ENCODE data around the gene ATP5MC2.
"Not testable (repeated sequence)": the region's sequence is repeated elsewhere in the genome, so short reads cannot be mapped to it uniquely, and the experiment has no call there.

ATP5MC2 gene

DNA sequence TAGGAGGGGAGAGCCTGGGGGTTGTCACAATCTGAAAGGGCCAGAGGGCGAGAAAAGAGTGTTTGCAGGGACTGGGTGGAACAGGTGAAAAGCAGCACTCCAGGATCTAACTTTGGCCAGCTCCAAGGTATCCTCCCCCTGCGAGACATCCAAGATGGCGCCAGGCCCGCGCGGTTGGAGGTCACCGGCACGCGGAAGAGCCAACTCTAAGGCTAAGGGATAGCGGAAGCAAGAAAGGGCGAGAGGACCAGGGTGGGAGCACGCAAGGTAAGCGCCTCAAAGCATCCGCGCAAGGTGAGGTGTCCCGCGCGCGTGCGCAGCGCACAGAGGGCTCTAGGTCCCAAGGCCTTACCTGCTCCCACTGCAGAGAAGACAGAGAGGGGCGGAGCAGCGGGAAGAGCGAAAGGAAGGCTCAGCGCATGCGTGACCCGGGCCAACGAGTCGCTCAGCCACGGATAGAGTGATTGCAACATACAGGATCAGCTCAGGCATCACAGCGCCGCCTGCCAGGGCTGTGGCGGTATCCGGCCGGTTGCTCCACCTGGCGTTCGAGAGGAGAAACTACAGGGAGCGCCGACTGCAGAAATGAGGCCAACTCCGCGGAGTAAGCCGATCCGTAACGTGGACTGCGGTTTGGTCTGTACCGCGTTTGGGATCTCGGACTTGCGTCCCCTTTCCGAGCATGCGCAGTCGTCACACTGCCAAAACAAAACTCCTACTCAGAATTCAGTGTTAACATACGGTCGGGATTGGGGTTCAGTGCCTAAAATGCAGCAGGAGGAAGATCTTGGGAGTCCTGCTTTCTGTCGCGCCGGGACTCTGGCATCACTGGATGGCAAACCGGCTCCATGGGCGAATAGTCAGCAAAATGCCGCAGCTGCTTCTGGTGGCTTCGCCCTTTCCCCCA is at the start of gene ATP5MC2:
ATP5MC2 (minus strand) TSS at position 383 of the 907 bp plus-strand sequence. CDS start 3,469 bp downstream, outside the sequence.
- DNase-seq = peak; percentile 99

GRCh38 chr12:53722450-53723041 is 46.7 kb upstream of the ATP5MC2 start:
- no peak for DNase-seq

DNA sequence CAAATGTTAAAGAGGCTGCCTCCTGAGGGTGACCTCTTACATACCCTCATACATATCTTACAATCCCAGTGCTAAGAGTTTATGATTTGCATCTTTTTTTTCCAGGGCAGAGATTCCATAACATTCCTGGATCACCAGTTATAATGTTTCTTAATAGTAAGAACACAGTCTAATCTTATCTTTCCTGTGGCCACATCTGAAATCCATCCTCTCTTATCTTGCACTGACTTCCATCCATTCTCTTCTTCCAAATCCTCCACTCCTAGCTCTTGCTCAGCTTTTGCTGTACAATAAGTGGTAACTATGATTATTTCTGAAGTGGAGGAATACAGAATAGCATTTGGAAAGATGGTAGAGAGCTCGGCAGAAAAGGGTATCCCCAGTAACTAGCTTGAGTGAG is 45.1 kb upstream of the ATP5MC2 start:
- DNase-seq = no peak

DNA sequence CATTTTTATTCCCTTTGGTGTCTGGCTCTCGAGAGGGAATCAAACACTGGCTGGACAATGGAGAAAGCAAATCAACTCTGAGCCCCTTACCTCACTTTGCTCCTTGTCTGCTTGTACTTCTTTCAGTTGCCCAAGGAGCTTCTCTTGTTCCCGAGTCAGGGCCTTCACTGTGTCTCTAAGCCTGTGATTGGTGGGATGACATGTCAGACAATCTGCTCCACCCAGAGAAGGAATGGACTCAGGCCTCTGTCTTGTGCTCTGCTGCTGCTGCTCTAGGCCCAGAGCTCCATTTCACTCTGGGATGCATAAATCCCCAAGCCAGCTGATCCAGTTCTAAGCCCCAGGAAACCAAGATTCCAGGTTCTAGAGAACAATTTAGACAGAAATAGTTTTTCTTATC is 43.8 kb upstream of the ATP5MC2 start:
- DNase-seq = no peak

- DNase-seq = not testable (repeated sequence)
Measured at GRCh38 chr12:53718567-53718966, 42.7 kb upstream of the ATP5MC2 start.

GRCh38 chr12:53717319-53717718 is 41.4 kb upstream of the ATP5MC2 start:
- DNase-seq = no peak

DNA sequence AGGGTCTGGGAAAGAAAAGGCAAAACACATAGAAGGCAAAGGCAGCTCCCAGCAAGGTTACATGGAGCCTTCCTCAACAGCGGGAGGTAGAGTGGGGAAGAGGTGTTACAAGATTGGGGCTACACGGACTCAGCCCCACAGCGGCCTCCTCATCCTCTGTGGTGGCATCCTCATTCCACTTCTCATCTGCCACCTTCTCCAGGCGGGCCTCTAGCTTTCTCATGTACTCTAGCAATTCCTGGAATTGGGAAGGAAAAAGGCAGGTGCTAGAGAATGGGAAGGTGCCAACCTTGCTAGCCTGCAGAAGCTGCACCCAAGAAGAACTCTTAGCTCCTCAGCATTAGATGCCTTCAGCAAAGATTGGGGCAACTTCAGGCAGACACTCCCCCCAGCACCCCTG is 38.1 kb upstream of the ATP5MC2 start:
- DNase-seq = no peak

GRCh38 chr12:53713516-53713915 is 37.6 kb upstream of the ATP5MC2 start:
- DNase-seq = no peak

DNA sequence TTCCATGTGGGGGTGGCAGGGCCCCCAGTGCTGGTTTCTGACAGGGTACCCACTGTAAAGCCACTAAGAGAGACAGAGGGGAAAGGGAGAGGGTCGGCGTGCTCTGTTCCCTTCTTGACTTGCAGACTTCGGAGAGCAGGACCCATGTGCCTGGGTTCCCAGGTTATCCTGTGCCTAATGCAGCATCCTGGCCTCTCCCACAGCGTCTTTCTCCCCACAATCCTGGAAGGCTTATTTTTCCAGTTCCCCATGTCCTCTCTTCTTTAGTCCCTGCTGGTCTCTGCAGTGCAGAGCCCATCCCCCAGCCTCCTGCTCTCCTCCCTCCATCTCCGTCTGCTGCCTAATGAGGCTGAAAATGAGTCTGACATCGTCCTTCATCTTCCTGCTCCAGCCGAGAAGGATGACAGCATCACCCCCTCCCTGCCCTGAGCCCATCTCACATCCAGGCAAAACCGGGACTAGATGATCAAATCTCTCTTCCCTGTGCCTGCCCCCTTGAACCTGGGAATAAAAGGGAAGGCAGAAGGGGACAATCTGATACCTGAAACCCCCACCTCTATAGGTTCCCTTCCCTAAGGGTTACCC is 36.3 kb upstream of the ATP5MC2 start:
- DNase-seq = no peak

GRCh38 chr12:53710091-53710490 is 34.2 kb upstream of the ATP5MC2 start:
- DNase-seq = no peak

GRCh38 chr12:53709671-53710070 is 33.8 kb upstream of the ATP5MC2 start:
- DNase-seq = no peak

GRCh38 chr12:53706080-53706479 is 30.2 kb upstream of the ATP5MC2 start:
- DNase-seq = no peak

DNA sequence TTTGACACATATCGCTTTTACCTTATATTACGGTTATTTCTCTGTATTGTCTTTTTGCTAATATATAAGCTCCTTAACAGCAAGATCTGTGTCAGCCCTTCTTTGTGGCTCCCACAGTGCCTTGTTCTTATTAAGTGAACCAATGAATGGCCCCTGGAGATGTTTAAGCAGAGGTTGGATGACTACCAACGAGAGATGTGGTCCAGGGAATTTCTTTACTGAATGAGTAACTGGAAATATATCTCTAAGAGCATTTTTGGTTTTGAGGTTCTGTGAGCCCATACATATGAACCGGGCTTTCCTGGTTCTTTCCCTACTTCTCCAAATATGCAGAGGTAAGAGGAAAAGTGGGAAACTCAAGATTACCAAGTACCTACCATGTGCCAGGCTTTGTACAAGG is 27.9 kb upstream of the ATP5MC2 start:
- DNase-seq = peak; percentile 67

GRCh38 chr12:53701518-53702264 is 25.8 kb upstream of the ATP5MC2 start:
- DNase-seq = peak; percentile 64

DNA sequence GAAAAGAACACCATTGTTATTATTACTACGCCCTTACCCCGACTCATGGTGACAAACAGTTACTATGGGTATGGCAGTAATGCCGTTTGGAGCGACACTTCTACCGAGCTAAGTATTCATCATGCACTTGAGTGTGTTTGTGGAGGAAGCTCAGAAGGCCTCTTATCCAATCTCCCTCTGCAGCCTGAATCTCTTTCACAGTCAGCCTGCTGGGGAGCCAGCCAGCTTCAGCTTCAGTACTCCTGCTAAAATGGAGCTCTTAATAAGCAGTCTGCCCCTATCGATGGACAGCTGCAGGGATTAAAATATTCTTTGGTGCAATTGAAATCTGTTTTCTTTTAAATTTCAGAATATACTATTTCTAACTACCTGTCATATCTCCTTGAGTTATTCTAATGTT is 24.7 kb upstream of the ATP5MC2 start:
- DNase-seq = no peak

GRCh38 chr12:53699678-53700025 is 23.8 kb upstream of the ATP5MC2 start:
- DNase-seq = no peak

- DNase-seq = no peak
Measured at GRCh38 chr12:53698948-53699677, 23.2 kb upstream of the ATP5MC2 start.

- no peak for DNase-seq
Measured at GRCh38 chr12:53696655-53697331, 20.9 kb upstream of the ATP5MC2 start.

- peak; percentile 70 for DNase-seq
Measured at GRCh38 chr12:53696285-53696654, 20.4 kb upstream of the ATP5MC2 start.

GRCh38 chr12:53695152-53696145 is 19.6 kb upstream of the ATP5MC2 start:
- peak; percentile 63 for DNase-seq

- DNase-seq = no peak
Measured at GRCh38 chr12:53694756-53695151, 18.9 kb upstream of the ATP5MC2 start.
